HCT116 (cell line): ENCODE data around the gene PAQR4.

Experiments used
- EZH2 ChIP-seq: fragments of 200-600 bp; sonication (generic); IDR thresholded peaks from 2 replicates; pipeline ENCODE4 v1.6.1; 2017; ENCODE audit warnings: antibody characterized with exemption, mixed run types
- EZH2phosphoT487 ChIP-seq: fragments of 200-600 bp; IDR thresholded peaks from 2 replicates; pipeline ENCODE4 v1.6.1; 2018; ENCODE audit warnings: antibody characterized with exemption, borderline replicate concordance
- MAX ChIP-seq: IDR thresholded peaks from 2 replicates; pipeline ENCODE4 v1.6.1; 2012
- POLR2A ChIP-seq: IDR thresholded peaks from 2 replicates; pipeline ENCODE4 v1.7.0; 2011; ENCODE audit warnings: borderline replicate concordance; ENCODE audit not compliant: insufficient read depth, insufficient read length; ENCODE audit errors: extremely low read depth
- POLR2AphosphoS5 ChIP-seq: IDR thresholded peaks from 2 replicates; pipeline ENCODE4 v1.6.1; 2011; ENCODE audit warnings: mild to moderate bottlenecking, low read depth, low read length, moderate library complexity
- RAD21 ChIP-seq: IDR thresholded peaks from 2 replicates; pipeline ENCODE4 v1.6.1; 2012; ENCODE audit warnings: low read depth, mild to moderate bottlenecking
- REST ChIP-seq: IDR thresholded peaks from 2 replicates; pipeline ENCODE4 v1.6.1; 2012; ENCODE audit warnings: low read depth
- TCF7L2 ChIP-seq: IDR thresholded peaks from 2 replicates; pipeline ENCODE4 v1.7.0; 2011; ENCODE audit warnings: borderline replicate concordance, inconsistent platforms; ENCODE audit not compliant: insufficient read depth, insufficient read length; ENCODE audit errors: extremely low read depth
- YY1 ChIP-seq: IDR thresholded peaks from 2 replicates; pipeline ENCODE4 v1.6.1; 2011; ENCODE audit warnings: low read length, low read depth, moderate library complexity, mild to moderate bottlenecking; ENCODE audit not compliant: insufficient replicate concordance; ENCODE audit errors: extremely low read depth
- ZFX ChIP-seq: fragments of 450-650 bp; IDR thresholded peaks from 2 replicates; pipeline ENCODE4 v1.6.1; 2017
- TF ChIP-seq, protein P1 (sequence below), 3 experiments: fragments of 200-600 bp in 1 of 3; sonication (generic) in 1 of 3; IDR thresholded peaks in 2 of 3; conservative IDR thresholded peaks in 1 of 3; 2 replicates each; pipeline ENCODE4 v1.5.1; 2012 to 2017; ENCODE audit warnings: low read depth in 2 of 3, low read length in 2 of 3, antibody characterized with exemption in 1 of 3, borderline replicate concordance in 1 of 3, control low read depth in 1 of 3, mild to moderate bottlenecking in 1 of 3, mixed read lengths in 1 of 3, mixed run types in 1 of 3, moderate library complexity in 1 of 3; ENCODE audit not compliant: insufficient read depth in 1 of 3
- TF ChIP-seq, protein P2 (sequence below): IDR thresholded peaks from 2 replicates; pipeline ENCODE4 v1.6.1; 2011; ENCODE audit warnings: mild to moderate bottlenecking, low read length, moderate library complexity; ENCODE audit not compliant: insufficient replicate concordance; ENCODE audit errors: extremely low read depth

GRCh38 chr16:2985462-2985861, 16.3 kb downstream of the PAQR4 start:
- TF ChIP-seq, protein P1, sequence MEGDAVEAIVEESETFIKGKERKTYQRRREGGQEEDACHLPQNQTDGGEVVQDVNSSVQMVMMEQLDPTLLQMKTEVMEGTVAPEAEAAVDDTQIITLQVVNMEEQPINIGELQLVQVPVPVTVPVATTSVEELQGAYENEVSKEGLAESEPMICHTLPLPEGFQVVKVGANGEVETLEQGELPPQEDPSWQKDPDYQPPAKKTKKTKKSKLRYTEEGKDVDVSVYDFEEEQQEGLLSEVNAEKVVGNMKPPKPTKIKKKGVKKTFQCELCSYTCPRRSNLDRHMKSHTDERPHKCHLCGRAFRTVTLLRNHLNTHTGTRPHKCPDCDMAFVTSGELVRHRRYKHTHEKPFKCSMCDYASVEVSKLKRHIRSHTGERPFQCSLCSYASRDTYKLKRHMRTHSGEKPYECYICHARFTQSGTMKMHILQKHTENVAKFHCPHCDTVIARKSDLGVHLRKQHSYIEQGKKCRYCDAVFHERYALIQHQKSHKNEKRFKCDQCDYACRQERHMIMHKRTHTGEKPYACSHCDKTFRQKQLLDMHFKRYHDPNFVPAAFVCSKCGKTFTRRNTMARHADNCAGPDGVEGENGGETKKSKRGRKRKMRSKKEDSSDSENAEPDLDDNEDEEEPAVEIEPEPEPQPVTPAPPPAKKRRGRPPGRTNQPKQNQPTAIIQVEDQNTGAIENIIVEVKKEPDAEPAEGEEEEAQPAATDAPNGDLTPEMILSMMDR (IDR thresholded peaks at IDR 0.05 in 2 of 3, conservative IDR thresholded peaks at IDR 0.05 in 1 of 3; ENCODE audit: borderline replicate concordance in 1 of 3, insufficient read depth in 1 of 3, low read depth in 2 of 3, low read length in 2 of 3): no peak
- TF ChIP-seq TCF7L2: no peak
- TF ChIP-seq POLR2AphosphoS5: no peak
- no peak for TF ChIP-seq ZFX
- no peak for TF ChIP-seq POLR2A
- TF ChIP-seq EZH2phosphoT487: no peak
- no peak for TF ChIP-seq EZH2
- TF ChIP-seq YY1: no peak
- no peak for TF ChIP-seq MAX
- no peak for TF ChIP-seq REST
- TF ChIP-seq, protein P2, sequence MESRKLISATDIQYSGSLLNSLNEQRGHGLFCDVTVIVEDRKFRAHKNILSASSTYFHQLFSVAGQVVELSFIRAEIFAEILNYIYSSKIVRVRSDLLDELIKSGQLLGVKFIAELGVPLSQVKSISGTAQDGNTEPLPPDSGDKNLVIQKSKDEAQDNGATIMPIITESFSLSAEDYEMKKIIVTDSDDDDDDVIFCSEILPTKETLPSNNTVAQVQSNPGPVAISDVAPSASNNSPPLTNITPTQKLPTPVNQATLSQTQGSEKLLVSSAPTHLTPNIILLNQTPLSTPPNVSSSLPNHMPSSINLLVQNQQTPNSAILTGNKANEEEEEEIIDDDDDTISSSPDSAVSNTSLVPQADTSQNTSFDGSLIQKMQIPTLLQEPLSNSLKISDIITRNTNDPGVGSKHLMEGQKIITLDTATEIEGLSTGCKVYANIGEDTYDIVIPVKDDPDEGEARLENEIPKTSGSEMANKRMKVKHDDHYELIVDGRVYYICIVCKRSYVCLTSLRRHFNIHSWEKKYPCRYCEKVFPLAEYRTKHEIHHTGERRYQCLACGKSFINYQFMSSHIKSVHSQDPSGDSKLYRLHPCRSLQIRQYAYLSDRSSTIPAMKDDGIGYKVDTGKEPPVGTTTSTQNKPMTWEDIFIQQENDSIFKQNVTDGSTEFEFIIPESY: no peak
- TF ChIP-seq RAD21: no peak
